Activated B cell treated with CpG ODN at 0.5 μM for 24 hours (primary cell): ENCODE results near the gene PXN. TPM values are rescaled to one million over a fixed set of nuclear protein-coding genes. Genes with fewer than 3 reads are reported as not detected.

Source experiments
- ATAC-seq: fragments of 200-7000 bp; cut with Tn5 transposase; one replicate; pipeline ENCODE4 v1.10.0; 2021; ENCODE audit warnings: low read depth, mild to moderate bottlenecking, moderate library complexity
- CTCF ChIA-PET: fragments of 350-600 bp; sonication (Branson Sonifier 250); formaldehyde crosslinking; loops from one replicate; lab custom pipeline; 2021; ENCODE audit warnings: antibody characterized with exemption; lab: Charles Lee
- POLR2A ChIA-PET: fragments of 350-600 bp; sonication (Branson Sonifier 250); formaldehyde crosslinking; loops from one replicate; lab custom pipeline; 2021; ENCODE audit warnings: antibody characterized with exemption; lab: Charles Lee
- DNase-seq: peaks from one replicate; pipeline ENCODE4 v3.0.0; 2022
- H3K27ac Mint-ChIP-seq: one replicate; pipeline ENCODE4 v1.8.0; 2020; ENCODE audit warnings: mixed read lengths
- H3K27me3 Mint-ChIP-seq: one replicate; pipeline ENCODE4 v1.8.0; 2021; ENCODE audit warnings: mixed read lengths
- H3K36me3 Mint-ChIP-seq: one replicate; pipeline ENCODE4 v1.8.0; 2021; ENCODE audit warnings: low read depth, mixed read lengths
- H3K4me1 Mint-ChIP-seq: one replicate; pipeline ENCODE4 v1.8.0; 2021; ENCODE audit warnings: mixed read lengths
- H3K4me3 Mint-ChIP-seq: one replicate; pipeline ENCODE4 v1.8.0; 2020; ENCODE audit warnings: mild to moderate bottlenecking, mixed read lengths
- H3K9me3 Mint-ChIP-seq: one replicate; pipeline ENCODE4 v1.8.0; 2020; ENCODE audit warnings: mixed read lengths
- CTCF ChIP-seq: fragments of 200-600 bp; IDR thresholded peaks from one replicate; pipeline ENCODE4 v1.8.0; 2022; ENCODE audit warnings: antibody characterized with exemption, mild to moderate bottlenecking
- intact Hi-C: fragments of 100-400 bp; cut with micrococcal nuclease; formaldehyde crosslinking; loops from one replicate; pipeline ENCODE4 v1.15.1; 2024
- total RNA-seq: library from RNA; stranded (reverse); gene quantifications from 2 replicates; pipeline ENCODE4 v1.2.3, GENCODE V29; 2022

Gene PXN
- total RNA-seq: 1.7 and 2.9 TPM in 2 replicates

- peak within 1 kb of the TSS; percentile 59 for H3K27ac Mint-ChIP-seq
- intact Hi-C loops: loop anchor here (1.0 kb wide), 3 partner anchors 15 to 64 kb away; partner anchors contain the start of gene RPLP0
- DNase-seq (peak; percentile 87), ATAC-seq (peak; percentile 95)
- POLR2A ChIA-PET: interaction anchor here (0.5 to 6.0 kb wide), 15 partner anchors 11 to 181 kb away, joined by 3 to 94 read pairs (median 4); partner anchors contain the start of genes GCN1, RNU4-1, RNU4-2 and RPLP0
- CTCF ChIA-PET: interaction anchor here (0.6 to 8.9 kb wide), 14 partner anchors 9 to 65 kb away, joined by 3 to 243 read pairs (median 5); partner anchors contain the start of genes RNU4-1, RNU4-2 and RPLP0
- H3K4me1 Mint-ChIP-seq: peaks cover 18% of the 10 kb centered on the region
- no peak for TF ChIP-seq CTCF
- no peaks in the 10 kb centered on the region for H3K36me3 Mint-ChIP-seq
- peak within 1 kb of the TSS; percentile 86 for H3K4me3 Mint-ChIP-seq
- peaks cover 20% of the 10 kb centered on the region for H3K27me3 Mint-ChIP-seq
- H3K9me3 Mint-ChIP-seq: no peaks in the 10 kb centered on the region
Measured at GRCh38 chr12:120265473-120266179, at the start of gene PXN. Gene PXN, minus strand, starts transcription at chr12:120265730. Its CDS starts 101 bp downstream, at chr12:120265629.

GRCh38 chr12:120314220-120314619 lies 48.7 kb upstream of the PXN start:
- H3K9me3 Mint-ChIP-seq: peaks cover 3% of the 10 kb centered on the region
- TF ChIP-seq CTCF: no peak
- ChIA-PET POLR2A (interaction anchor here (1.2 to 5.0 kb wide), 2 partner anchors 12 to 23 kb away, joined by 6 to 74 read pairs; partner anchors contain the start of genes RNU4-1, RNU4-2 and SIRT4), CTCF (interaction anchor here (1.4 kb wide), 1 partner anchor 12 kb away, joined by 3 read pairs; the partner anchor contains the start of gene SIRT4)
- H3K27ac Mint-ChIP-seq: no peak overlapping the region
- H3K36me3 Mint-ChIP-seq: no peaks in the 10 kb centered on the region
- ATAC-seq (no peak), DNase-seq (no peak)
- no peak overlapping the region for H3K4me3 Mint-ChIP-seq
- intact Hi-C loops: no loop called here
- H3K27me3 Mint-ChIP-seq: no peaks in the 10 kb centered on the region
- H3K4me1 Mint-ChIP-seq: peaks cover 13% of the 10 kb centered on the region

- intact Hi-C loops: loop anchor here (1.0 kb wide), 2 partner anchors 9 to 15 kb away; partner anchors contain the start of gene RNU4-1
- CTCF ChIA-PET: interaction anchor here (1.0 to 1.6 kb wide), 7 partner anchors 9 to 74 kb away, joined by 3 to 26 read pairs (median 6); partner anchors contain the start of genes RNU4-1 and RNU4-2
Measured at GRCh38 chr12:120301962-120302815, 36.7 kb upstream of the PXN start, which contains the start of gene SIRT4. Gene SIRT4, plus strand, starts transcription at chr12:120302321. Its CDS starts 1,241 bp downstream, at chr12:120303562.

More at GRCh38 chr12:120301962-120302815, 36.7 kb upstream of the PXN start, which contains the start of gene SIRT4:
- Mint-ChIP-seq H3K4me3 (peak within 1 kb of the TSS; percentile 95), H3K9me3 (no peaks in the 10 kb centered on the region), H3K36me3 (peaks cover 4% of the 10 kb centered on the region), H3K4me1 (peaks cover 8% of the 10 kb centered on the region), H3K27me3 (no peaks in the 10 kb centered on the region), H3K27ac (peak within 1 kb of the TSS; percentile 86)
- no peak for TF ChIP-seq CTCF
- peak; percentile 71 for DNase-seq
- ATAC-seq: peak; percentile 99
- POLR2A ChIA-PET: interaction anchor here (0.6 to 5.1 kb wide), 15 partner anchors 10 to 992 kb away, joined by 3 to 273 read pairs (median 5); partner anchors contain the start of genes COQ5, COX6A1, POP5 and RNU4-1
